MM.1S (cell line): ENCODE data around the gene VWA1.

Source experiments
- DNase-seq: peaks from one replicate; pipeline ENCODE4 v3.0.0-alpha.2; 2015
- H2AFZ ChIP-seq: fragments of 300-600 bp; sonication (generic); 2 replicates; pipeline ENCODE4 v1.6.0; 2016; ENCODE audit warnings: antibody characterized with exemption, low read length
- H3F3A ChIP-seq: fragments of 300-600 bp; sonication (generic); 2 replicates; pipeline ENCODE4 v1.6.1; 2016; ENCODE audit warnings: mild to moderate bottlenecking, antibody characterized with exemption, low read length, moderate library complexity, mixed read lengths; ENCODE audit not compliant: insufficient read depth
- H3K27ac ChIP-seq: fragments of 300-600 bp; sonication (generic); 2 replicates; pipeline ENCODE4 v1.5.1; 2016; ENCODE audit warnings: mild to moderate bottlenecking, low read length
- H3K27me3 ChIP-seq: fragments of 300-600 bp; sonication (generic); replicated peaks from 2 replicates; pipeline ENCODE4 v1.6.0; 2016; ENCODE audit warnings: low read length; ENCODE audit not compliant: insufficient read depth
- H3K36me3 ChIP-seq: fragments of 300-600 bp; sonication (generic); replicated peaks from 2 replicates; pipeline ENCODE4 v1.6.1; 2016; ENCODE audit warnings: mild to moderate bottlenecking, low read length, mixed read lengths; ENCODE audit not compliant: insufficient read depth
- H3K4me1 ChIP-seq: fragments of 300-600 bp; sonication (generic); 2 replicates; pipeline ENCODE4 v1.6.1; 2016; ENCODE audit warnings: low read length, mixed read lengths
- H3K4me2 ChIP-seq: fragments of 300-600 bp; sonication (generic); 2 replicates; pipeline ENCODE4 v1.6.0; 2016; ENCODE audit warnings: low read depth, low read length
- H3K4me3 ChIP-seq: fragments of 300-600 bp; sonication (generic); 2 replicates; pipeline ENCODE4 v1.5.1; 2016; ENCODE audit warnings: low read length, mixed read lengths
- H3K79me2 ChIP-seq: fragments of 300-600 bp; sonication (generic); 2 replicates; pipeline ENCODE4 v1.6.1; 2016; ENCODE audit warnings: mixed run types, low read length, mixed read lengths
- H3K9ac ChIP-seq: fragments of 300-600 bp; sonication (generic); 2 replicates; pipeline ENCODE4 v1.6.1; 2016; ENCODE audit warnings: low read length, mixed read lengths
- H3K9me2 ChIP-seq: fragments of 300-600 bp; sonication (generic); replicated peaks from 2 replicates; pipeline ENCODE4 v1.6.1; 2016; ENCODE audit warnings: mild to moderate bottlenecking, low read length, mixed read lengths; ENCODE audit not compliant: insufficient read depth
- H3K9me3 ChIP-seq: fragments of 300-600 bp; sonication (generic); replicated peaks from 2 replicates; pipeline ENCODE4 v1.6.1; 2016; ENCODE audit warnings: mild to moderate bottlenecking, low read length, mixed read lengths; ENCODE audit not compliant: insufficient read depth
- H4K20me1 ChIP-seq: fragments of 300-600 bp; sonication (generic); 2 replicates; pipeline ENCODE4 v1.6.1; 2016; ENCODE audit warnings: mild to moderate bottlenecking, low read length, moderate library complexity, mixed read lengths; ENCODE audit not compliant: insufficient read depth
- EZH2 ChIP-seq: fragments of 300-600 bp; sonication (generic); optimal IDR thresholded peaks from 2 replicates; pipeline ENCODE3; 2017; ENCODE audit warnings: low read depth, mild to moderate bottlenecking, antibody characterized with exemption, low read length, mixed read lengths
- EZH2phosphoT487 ChIP-seq: fragments of 300-600 bp; sonication (generic); IDR thresholded peaks from 2 replicates; pipeline ENCODE4 v1.6.1; 2018; ENCODE audit warnings: antibody characterized with exemption, low read length
- TF ChIP-seq, protein P1 (sequence below): fragments of 300-600 bp; sonication (generic); IDR thresholded peaks from 2 replicates; pipeline ENCODE4 v1.5.1; 2016; ENCODE audit warnings: antibody characterized with exemption, low read length, mixed read lengths

The VWA1 gene

DNA sequence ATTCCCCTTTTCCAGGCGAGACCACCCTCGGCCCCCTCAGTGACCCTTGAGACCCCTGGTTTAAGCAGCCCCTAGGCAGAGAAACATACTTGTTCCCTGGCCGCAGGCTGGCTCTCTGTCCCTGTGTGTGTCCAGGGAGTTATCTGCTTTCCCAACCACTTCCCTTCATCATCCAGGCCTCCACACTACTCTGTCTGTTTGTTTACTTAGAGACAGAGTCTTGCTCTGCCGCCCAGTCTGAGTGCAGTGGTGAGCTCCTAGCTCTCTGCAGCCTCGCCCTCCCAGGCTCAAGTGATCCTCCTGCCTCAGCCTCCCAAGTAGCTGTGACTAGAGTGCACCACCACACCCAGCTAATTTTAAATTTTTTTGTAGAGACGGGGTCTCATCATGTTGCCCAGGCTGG, 5.8 kb upstream of the VWA1 start:
- no peaks in the 10 kb centered on the region for H3F3A ChIP-seq
- no peaks in the 10 kb centered on the region for H4K20me1 ChIP-seq
- H2AFZ ChIP-seq = no peak overlapping the region
- no peaks in the 10 kb centered on the region for H3K79me2 ChIP-seq
- TF ChIP-seq, protein P1, sequence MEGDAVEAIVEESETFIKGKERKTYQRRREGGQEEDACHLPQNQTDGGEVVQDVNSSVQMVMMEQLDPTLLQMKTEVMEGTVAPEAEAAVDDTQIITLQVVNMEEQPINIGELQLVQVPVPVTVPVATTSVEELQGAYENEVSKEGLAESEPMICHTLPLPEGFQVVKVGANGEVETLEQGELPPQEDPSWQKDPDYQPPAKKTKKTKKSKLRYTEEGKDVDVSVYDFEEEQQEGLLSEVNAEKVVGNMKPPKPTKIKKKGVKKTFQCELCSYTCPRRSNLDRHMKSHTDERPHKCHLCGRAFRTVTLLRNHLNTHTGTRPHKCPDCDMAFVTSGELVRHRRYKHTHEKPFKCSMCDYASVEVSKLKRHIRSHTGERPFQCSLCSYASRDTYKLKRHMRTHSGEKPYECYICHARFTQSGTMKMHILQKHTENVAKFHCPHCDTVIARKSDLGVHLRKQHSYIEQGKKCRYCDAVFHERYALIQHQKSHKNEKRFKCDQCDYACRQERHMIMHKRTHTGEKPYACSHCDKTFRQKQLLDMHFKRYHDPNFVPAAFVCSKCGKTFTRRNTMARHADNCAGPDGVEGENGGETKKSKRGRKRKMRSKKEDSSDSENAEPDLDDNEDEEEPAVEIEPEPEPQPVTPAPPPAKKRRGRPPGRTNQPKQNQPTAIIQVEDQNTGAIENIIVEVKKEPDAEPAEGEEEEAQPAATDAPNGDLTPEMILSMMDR = no peak
- no peak for TF ChIP-seq EZH2
- TF ChIP-seq EZH2phosphoT487 = no peak
- no peaks in the 10 kb centered on the region for H3K36me3 ChIP-seq
- no peaks in the 10 kb centered on the region for H3K4me1 ChIP-seq
- H3K9me2 ChIP-seq = no peaks in the 10 kb centered on the region
- no peak overlapping the region for H3K27ac ChIP-seq
- no peak overlapping the region for H3K9ac ChIP-seq
- H3K4me2 ChIP-seq = no peak overlapping the region
- no peaks in the 10 kb centered on the region for H3K9me3 ChIP-seq
- peaks cover 60% of the 10 kb centered on the region for H3K27me3 ChIP-seq
- no peak for DNase-seq
- H3K4me3 ChIP-seq = no peak overlapping the region

DNA sequence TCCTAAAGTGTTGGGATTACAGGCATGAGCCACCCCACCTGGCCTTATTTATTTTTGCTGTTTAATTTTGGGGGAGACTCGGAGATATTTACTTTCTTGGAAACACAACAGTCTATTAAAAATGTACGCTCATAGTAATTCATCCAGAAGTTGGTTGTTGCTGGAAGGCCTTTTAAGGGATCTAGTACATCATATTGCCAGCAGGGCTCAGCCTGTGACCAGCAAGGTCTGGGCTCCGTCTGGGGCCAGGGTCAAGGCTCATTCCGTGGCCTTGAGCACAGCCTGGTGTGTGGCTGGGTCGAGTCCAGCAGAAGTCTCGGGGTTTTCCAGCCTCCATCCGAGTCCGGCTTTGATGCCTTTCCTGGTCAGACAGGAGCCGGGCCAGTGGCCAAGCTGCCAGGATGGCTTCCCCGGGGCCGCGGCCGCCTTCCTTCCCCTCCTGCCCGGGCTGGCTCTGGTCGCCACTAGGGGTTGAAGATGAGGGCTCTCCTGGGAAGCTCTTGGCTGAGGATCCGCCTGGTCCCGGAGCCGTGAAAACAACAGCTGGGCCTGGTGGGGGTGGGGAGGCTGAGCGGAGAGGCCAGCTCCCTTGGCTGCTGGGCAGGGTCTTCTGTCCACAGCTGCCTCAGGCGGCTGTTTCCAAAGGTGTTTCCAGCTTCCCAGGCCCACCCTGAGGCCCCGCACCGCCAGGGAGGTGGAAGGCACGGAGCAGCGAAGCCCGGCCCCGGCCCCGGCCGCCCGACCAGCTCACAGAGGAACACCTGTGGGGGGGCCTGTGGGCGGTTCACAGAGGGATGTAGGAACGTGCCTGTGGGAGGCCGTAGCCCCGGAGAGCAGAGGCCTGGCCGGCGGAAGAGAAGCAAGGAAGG, 5.1 kb upstream of the VWA1 start:
- no peak for DNase-seq
- no peak overlapping the region for H2AFZ ChIP-seq

DNA sequence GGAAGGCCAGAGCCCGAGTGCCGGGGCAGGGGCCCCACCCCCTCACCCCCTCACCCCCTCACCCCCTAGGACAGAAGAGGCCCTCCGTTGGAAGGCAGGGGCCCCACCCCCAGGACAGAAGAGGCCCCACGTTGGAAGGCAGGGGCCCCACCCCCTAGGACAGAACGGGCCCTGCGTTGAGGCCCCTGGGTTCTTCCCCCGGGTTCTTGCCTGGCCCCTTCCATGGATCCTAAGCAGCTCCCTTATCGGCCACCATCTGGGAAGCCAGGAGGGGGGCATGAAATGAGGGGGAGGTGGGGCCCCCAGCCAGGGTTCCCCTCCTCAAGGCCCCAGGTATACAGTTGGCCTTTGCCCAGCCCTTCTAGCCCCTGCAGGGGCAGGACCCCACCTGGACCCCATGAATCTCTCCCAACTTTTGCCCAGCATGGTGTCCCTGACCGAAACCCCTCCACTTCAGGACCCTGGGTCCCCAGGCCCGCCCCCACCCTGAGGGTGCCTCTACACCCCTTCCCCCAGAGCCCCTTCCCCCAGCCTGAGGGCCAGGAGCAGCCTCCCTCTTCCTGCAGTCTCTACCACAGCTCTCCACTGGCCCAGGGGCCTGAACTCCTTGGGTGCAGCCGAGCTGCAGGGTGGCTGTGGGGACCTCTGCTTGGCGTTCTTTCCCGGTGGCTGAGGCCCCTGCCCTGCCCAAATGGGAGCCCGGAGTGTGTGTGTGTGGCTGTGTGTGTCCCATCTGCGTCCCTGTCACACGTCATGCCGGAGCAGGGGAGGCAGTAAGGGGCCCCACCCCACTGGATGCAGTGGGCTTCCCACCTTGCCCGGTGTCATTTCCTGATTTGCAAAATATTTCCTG, 4.3 kb upstream of the VWA1 start:
- H3F3A ChIP-seq = no peaks in the 10 kb centered on the region
- no peak overlapping the region for H3K9ac ChIP-seq
- H3K4me1 ChIP-seq = no peaks in the 10 kb centered on the region
- H3K4me2 ChIP-seq = no peak overlapping the region
- no peak overlapping the region for H2AFZ ChIP-seq
- no peak overlapping the region for H3K27ac ChIP-seq
- H3K36me3 ChIP-seq = no peaks in the 10 kb centered on the region
- no peaks in the 10 kb centered on the region for H3K9me2 ChIP-seq
- no peaks in the 10 kb centered on the region for H3K79me2 ChIP-seq
- H3K27me3 ChIP-seq = peaks cover 59% of the 10 kb centered on the region
- H4K20me1 ChIP-seq = no peaks in the 10 kb centered on the region
- H3K4me3 ChIP-seq = no peak overlapping the region
- no peaks in the 10 kb centered on the region for H3K9me3 ChIP-seq
- DNase-seq = no peak
- TF ChIP-seq EZH2phosphoT487 (no peak), EZH2 (no peak)
- TF ChIP-seq, protein P1 = no peak

More for the DNA sequence above, 5.1 kb upstream of the VWA1 start:
- Histone ChIP-seq H3K4me2 (no peak overlapping the region), H3K4me1 (no peaks in the 10 kb centered on the region), H3K9ac (no peak overlapping the region), H3K4me3 (no peak overlapping the region), H3K36me3 (no peaks in the 10 kb centered on the region), H3K27me3 (peaks cover 65% of the 10 kb centered on the region), H4K20me1 (no peaks in the 10 kb centered on the region), H3K27ac (no peak overlapping the region), H3F3A (no peaks in the 10 kb centered on the region), H3K9me3 (no peaks in the 10 kb centered on the region), H3K79me2 (no peaks in the 10 kb centered on the region), H3K9me2 (no peaks in the 10 kb centered on the region)
- TF ChIP-seq, protein P1 = no peak
- TF ChIP-seq EZH2phosphoT487 (no peak), EZH2 (no peak)
